Measurements from ENCODE around the gene FCRLB.
"Not testable (repeated sequence)": the region's sequence is repeated elsewhere in the genome, so short reads cannot be mapped to it uniquely, and the experiment has no call there.

FCRLB gene

GRCh38 chr1:161747801-161748200 is 26.5 kb downstream of the FCRLB start:
- DNase-seq = no peak

- peak; percentile 78 for DNase-seq
Observed at GRCh38 chr1:161749509-161750407, 28.4 kb downstream of the FCRLB start, which contains the start of gene DUSP12. DUSP12 (plus strand) TSS chr1:161749786; CDS start chr1:161749802, 16 bp downstream.

- DNase-seq = no peak
Observed at GRCh38 chr1:161763522-161764098, 42.3 kb downstream of the FCRLB start.

- peak; percentile 76 for DNase-seq
Observed at GRCh38 chr1:161766102-161766981, 45.0 kb downstream of the FCRLB start, which contains the start of gene ATF6. ATF6 (plus strand) TSS chr1:161766320; CDS start chr1:161766361, 41 bp downstream.

GRCh38 chr1:161768461-161768860 is 47.1 kb downstream of the FCRLB start:
- DNase-seq = no peak

- DNase-seq = no peak
Observed at GRCh38 chr1:161768986-161769672, 47.8 kb downstream of the FCRLB start.

- DNase-seq = not testable (repeated sequence)
Observed at GRCh38 chr1:161769673-161770045, 48.3 kb downstream of the FCRLB start.

GRCh38 chr1:161770250-161770649 is 48.9 kb downstream of the FCRLB start:
- DNase-seq = no peak

GRCh38 chr1:161771161-161771560 is 49.8 kb downstream of the FCRLB start:
- DNase-seq = no peak

GRCh38 chr1:161771973-161772372 is 50.6 kb downstream of the FCRLB start:
- no peak for DNase-seq

GRCh38 chr1:161772397-161772796 is 51.1 kb downstream of the FCRLB start:
- no peak for DNase-seq

GRCh38 chr1:161773791-161774190 is 52.4 kb downstream of the FCRLB start:
- no peak for DNase-seq

GRCh38 chr1:161777261-161777660 is 55.9 kb downstream of the FCRLB start:
- DNase-seq = no peak

All from activated CD4-positive, CD25-positive, alpha-beta regulatory T cell treated with anti-CD3 and anti-CD28 coated beads, Interleukin-2, amount 50 U/mL, for 72 hours (primary cell).